Kidney capillary endothelial cell (primary cell): ENCODE data around the gene TMTC1.

Source experiments
- DNase-seq: peaks from one replicate; pipeline ENCODE4 v3.0.0-alpha.2; 2018; ENCODE audit warnings: low spot score

Gene TMTC1

GRCh38 chr12:29739279-29739991 is 44.3 kb downstream of the TMTC1 start:
- DNase-seq, result no peak

GRCh38 chr12:29738365-29738764 is 45.4 kb downstream of the TMTC1 start:
- no peak for DNase-seq

- DNase-seq, result no peak
These were observed 46.1 kb downstream of the TMTC1 start for GRCh38 chr12:29737644-29738043.

- no peak for DNase-seq
These were observed 48.1 kb downstream of the TMTC1 start for GRCh38 chr12:29735604-29736003.

- DNase-seq, result no peak
These were observed 49.0 kb downstream of the TMTC1 start for GRCh38 chr12:29734734-29735133.

- DNase-seq, result no peak
These were observed 49.4 kb downstream of the TMTC1 start for GRCh38 chr12:29734305-29734704.

GRCh38 chr12:29733501-29733900 is 50.2 kb downstream of the TMTC1 start:
- DNase-seq, result no peak

- no peak for DNase-seq
These were observed 50.7 kb downstream of the TMTC1 start for GRCh38 chr12:29733060-29733459.

GRCh38 chr12:29732593-29732992 is 51.1 kb downstream of the TMTC1 start:
- DNase-seq, result no peak

- no peak for DNase-seq
These were observed 51.6 kb downstream of the TMTC1 start for GRCh38 chr12:29732191-29732590.

- no peak for DNase-seq
These were observed 52.2 kb downstream of the TMTC1 start for GRCh38 chr12:29731591-29731990.

GRCh38 chr12:29730481-29730880 is 53.3 kb downstream of the TMTC1 start:
- DNase-seq, result no peak

GRCh38 chr12:29728030-29728429 is 55.7 kb downstream of the TMTC1 start:
- no peak for DNase-seq

- no peak for DNase-seq
These were observed 56.9 kb downstream of the TMTC1 start for GRCh38 chr12:29726741-29727348.

GRCh38 chr12:29726321-29726692 is 57.4 kb downstream of the TMTC1 start:
- DNase-seq, result no peak

- no peak for DNase-seq
These were observed 58.0 kb downstream of the TMTC1 start for GRCh38 chr12:29725587-29726320.

GRCh38 chr12:29722164-29722563 is 61.6 kb downstream of the TMTC1 start:
- DNase-seq, result no peak

- DNase-seq, result no peak
These were observed 64.4 kb downstream of the TMTC1 start for GRCh38 chr12:29719381-29719780.

- no peak for DNase-seq
These were observed 66.1 kb downstream of the TMTC1 start for GRCh38 chr12:29717540-29718100.

GRCh38 chr12:29714966-29715365 is 68.8 kb downstream of the TMTC1 start:
- DNase-seq, result no peak

GRCh38 chr12:29713729-29714128 is 70.0 kb downstream of the TMTC1 start:
- DNase-seq, result no peak

GRCh38 chr12:29711381-29711780 is 72.4 kb downstream of the TMTC1 start:
- DNase-seq, result no peak

- no peak for DNase-seq
These were observed 73.6 kb downstream of the TMTC1 start for GRCh38 chr12:29710104-29710503.
